Epidermal melanocyte (primary cell): ENCODE results near the gene ROBO2.

Experiments used
- DNase-seq: peaks from one replicate; pipeline ENCODE4 v3.0.0; 2011; ENCODE audit warnings: low spot score; ENCODE audit not compliant: insufficient read length

ROBO2 gene

DNA sequence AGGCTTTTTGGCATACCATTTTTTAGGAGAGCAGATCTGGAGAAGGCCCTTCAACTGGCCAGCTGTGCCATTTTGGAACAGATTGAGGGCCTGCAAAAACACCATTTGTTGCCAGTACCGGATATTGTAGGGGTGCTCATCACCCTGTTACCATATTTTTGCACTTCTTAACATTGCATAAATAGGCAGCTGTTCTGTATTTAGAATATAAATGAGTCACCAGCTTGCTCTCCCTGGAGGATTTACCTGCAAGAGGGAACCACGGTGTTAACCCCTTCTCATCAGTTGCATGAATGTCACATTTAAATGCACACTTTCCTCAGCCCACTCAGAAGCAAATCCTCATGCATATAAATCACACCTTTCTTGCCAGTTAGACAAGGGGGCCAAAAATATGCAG is 435.6 kb downstream of the ROBO2 start:
- no peak for DNase-seq

DNA sequence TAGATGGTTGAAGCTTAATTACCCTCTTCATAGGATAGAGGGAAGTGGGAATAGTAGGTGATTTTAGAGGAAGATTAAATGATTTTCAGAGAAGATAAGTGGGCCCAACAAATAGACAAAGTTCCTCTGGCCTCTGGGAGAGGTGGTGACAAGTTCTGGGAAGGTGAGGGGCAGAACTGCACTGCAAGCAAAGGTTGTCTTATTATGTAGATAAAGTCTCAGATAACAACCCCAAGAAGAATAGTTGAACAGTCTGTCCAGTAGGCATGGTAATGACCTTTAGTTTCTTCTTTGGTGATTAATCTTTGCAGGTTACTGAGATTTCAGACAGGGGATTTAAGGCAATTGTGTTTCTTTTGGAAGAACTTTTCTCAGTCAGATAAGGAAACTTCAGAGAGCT is 439.1 kb downstream of the ROBO2 start:
- DNase-seq = no peak

DNA sequence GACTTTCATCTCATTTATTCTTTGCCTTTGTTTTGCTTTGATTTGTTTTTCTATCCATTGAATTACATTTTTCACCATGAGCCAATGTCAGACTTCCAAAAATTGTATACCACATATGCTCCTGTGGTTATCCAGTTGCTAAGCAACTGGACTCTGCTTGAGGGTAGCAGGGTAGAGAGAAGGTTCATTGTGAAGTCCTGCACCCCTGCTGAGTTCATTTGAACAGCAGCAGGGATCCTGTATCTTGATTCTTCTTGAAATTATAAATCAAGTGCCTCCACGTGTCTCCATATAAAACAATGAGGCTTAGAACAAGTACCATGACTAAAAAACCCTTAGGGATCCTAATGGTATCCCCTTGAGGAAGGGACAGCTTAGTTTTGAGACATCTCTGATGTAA is 449.3 kb downstream of the ROBO2 start:
- no peak for DNase-seq

DNA sequence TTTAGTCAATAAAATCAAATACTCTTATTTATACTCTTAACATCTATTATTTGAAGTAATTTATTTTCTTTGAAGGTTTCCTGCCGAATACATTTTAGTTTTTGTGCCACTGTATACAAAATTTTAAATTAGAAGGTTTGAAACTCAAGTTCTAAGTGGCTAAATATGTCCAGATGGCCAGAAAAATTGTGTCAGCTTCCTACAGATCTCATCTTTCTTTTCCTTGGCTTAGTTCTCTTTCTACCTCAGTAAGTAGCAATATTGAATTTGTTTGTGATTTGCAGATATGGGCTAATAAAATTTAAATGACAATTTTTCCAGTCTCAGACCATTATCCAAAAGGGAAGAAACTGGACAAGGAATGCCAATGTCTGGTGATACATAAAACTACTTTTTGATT is 452.1 kb downstream of the ROBO2 start:
- DNase-seq = no peak

DNA sequence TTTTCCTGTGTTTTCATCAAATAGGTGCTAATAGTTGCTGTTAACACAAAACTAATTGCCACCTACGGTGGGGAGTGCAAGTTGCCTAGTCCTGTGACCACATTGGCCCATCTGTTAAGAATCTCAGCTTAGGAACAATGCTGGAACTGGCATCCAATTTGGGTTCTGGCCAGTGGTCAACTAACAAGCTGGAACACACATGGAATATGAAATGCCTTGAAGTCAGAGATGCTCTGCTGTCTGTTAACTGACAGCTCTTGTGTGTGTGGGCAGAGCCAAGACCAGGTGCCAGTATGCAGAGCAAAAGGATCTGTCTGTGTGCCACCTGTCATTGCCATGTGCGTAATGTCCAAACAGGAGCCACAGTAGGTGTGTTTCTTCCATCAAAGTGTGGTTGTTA is 460.8 kb downstream of the ROBO2 start:
- DNase-seq = no peak

DNA sequence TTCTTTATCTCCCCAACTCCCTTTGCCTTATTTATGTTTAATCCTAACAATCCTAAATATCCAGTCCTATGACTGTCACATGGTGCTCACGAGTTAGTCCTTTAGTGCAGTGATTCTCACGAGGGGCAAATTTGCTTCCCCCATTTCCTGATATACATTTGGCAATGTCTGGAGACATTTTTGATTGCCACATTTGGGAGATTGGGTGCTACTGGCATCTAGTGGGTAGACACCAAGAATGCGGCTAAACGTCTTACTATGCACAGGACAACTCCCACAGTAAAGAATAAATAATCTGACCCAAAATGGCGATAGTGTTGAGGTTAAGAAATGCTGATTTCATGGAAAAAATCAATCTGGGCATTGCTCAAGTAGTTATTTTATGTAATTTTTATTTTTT is 466.5 kb downstream of the ROBO2 start:
- no peak for DNase-seq

DNA sequence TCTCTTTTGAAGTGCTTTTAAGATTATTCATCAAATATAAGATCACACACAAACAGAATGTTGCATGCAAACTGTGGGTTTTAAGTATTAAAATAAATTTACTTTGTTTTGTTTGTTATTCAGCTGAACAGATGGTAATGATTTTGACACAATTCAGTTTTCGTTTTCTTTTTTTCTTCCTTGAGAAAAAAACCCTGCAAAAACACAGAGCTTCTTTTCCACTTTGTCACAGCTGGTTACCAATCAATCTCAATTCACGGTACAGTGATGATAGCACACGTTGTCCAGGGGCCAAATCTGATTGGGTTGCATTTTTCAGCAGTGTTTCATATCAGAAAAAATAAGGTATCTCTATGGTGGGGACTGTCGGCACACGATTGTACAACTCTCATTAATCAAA is 473.6 kb downstream of the ROBO2 start:
- no peak for DNase-seq

DNA sequence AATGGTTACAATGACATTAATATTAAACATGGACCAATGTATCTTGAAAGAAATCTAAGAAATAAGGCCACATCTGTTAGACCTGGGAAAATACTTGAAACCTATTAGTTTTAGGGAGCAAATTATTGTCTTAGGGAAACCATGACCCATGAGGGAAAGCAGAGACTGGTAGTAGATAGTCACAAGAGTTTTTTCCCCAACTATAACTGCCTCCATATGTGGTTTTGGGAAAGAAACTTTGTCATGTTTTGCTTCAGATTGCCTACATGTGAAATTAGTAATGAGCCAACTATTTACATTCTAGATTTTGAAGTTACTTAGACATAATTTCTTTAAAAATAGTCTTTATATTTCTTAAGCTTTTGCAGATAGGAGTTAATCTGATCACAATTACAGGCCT is 474.9 kb downstream of the ROBO2 start:
- no peak for DNase-seq

DNA sequence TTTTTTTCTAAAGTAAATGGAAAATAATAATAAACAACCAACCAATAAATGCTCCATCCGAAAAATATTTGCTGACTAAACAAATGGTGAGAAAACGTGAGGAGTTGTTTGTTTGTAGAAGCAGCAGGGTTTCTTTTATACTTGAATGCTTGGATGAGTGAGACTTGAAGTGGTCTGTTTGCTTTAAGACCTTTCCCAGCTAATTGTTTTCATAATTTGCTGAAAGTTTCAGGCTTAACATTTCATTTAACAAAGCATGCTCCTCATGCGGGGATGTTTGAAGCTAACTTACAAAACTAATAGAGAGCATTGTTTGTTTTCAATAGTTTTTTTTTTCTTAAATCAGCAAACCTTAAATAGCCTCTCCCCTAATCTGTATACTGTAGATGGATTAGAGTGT is 484.6 kb downstream of the ROBO2 start:
- no peak for DNase-seq

DNA sequence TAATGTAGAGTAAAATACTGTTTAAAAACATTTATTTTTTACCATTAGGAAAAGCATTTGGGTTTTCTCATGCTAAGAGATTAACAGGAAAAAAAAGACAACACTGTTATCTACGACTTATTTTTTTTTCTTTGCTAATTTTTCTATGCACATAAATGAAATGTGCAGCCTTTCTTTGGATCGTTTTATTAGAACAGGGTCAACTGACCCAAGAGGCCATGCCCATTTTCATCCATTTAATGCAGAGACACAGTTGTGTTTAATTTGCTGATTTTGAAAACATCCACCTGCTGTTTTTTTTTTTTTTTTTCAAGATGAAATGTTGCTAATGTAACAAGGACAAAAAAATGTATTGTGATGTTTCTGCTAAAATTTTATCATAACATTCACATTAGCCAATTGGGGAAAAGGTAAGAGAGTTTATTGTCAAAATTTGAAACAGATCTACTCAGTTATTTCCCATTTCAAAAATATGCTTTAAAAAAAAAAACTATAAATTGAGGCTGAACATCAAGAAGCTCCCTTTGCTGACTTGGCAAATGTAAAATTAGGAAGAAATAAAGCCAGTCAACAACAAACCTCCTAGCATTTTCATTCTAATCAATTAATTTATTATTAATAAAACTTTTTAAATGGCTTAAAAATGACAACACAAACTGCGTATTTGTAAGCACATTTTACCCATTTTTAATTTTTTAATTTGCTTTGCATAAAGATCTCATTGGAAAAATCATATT is 485.2 kb downstream of the ROBO2 start:
- DNase-seq = no peak

DNA sequence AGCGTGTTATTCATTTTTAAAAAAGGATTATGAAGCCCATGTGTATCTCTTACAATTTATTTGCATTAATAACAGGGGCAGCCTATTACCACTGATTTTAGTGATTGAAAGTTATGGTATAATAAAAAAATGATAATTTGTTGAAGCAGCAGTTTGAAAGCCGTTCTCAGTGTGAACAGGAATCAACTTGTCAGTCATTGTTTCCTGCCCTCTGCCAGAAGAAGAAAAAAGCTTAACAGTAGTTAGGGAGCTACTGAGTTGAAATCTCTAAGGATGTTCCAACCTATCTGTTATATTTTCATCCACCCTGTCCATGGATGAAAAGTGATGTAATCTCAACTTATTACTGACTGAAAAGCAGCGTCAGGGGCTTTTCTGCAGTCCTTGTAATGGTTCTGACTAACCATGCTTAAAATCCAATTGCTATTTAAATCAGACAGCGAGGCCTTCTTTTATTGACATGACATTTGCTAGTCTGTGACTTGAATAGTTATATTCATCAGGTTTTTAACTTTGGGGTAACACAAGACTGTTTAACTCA is 486.7 kb downstream of the ROBO2 start:
- no peak for DNase-seq

DNA sequence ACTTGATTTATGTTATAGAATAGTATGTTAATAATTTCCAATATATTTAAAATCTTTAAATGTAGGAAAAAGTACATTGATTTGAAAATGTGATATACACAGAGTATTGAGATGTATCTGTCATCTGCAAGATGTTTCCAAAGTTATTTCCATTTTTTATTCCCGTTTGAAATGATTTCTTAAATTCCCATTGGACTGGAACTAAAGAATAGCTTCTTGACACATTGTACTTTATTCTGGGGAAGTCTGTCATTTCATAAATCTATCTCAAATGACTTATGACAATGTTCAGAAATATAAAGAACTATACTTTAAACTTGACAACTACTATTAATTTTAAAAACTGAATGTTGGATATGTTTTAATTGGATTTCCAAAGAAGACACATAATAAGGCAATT is 489.6 kb downstream of the ROBO2 start:
- DNase-seq = no peak

DNA sequence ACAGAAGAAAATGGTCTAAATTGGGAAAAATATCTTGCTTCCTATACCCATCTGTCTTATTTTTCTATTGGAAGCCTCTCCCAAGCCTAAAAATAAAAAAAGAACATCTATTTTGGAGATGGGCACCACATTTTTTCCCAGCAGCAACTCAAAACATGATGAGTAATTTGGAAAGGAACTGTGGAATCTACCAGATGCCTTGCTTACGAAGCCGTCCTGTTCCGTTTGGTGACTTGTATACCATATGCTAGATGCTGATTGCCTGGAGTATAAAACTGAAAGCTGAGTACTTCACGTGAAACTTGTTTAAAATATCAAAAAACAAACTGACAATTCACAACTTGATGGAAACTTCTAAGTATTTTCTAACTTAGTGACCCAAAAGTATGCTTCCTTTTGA is 491.0 kb downstream of the ROBO2 start:
- DNase-seq = peak; percentile 19

DNA sequence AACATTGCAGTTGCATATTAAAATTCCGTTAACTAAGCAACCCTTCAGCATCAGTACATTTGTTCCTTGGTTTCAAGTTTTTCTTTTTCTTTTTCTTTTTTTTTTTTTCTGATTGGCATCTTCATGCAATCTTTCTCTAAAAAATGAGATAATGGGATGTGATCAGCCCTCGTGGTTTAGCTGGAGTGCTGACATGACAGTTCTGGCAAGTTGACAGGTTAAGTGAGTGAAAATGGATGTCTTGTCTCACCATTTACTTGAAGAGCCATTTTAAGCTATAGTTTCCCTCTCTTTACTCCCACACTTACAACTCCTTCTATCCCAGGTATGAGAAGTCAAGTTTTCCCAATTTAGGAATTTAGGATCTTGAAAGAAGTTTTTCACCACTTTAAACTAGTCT is 495.2 kb downstream of the ROBO2 start:
- no peak for DNase-seq

DNA sequence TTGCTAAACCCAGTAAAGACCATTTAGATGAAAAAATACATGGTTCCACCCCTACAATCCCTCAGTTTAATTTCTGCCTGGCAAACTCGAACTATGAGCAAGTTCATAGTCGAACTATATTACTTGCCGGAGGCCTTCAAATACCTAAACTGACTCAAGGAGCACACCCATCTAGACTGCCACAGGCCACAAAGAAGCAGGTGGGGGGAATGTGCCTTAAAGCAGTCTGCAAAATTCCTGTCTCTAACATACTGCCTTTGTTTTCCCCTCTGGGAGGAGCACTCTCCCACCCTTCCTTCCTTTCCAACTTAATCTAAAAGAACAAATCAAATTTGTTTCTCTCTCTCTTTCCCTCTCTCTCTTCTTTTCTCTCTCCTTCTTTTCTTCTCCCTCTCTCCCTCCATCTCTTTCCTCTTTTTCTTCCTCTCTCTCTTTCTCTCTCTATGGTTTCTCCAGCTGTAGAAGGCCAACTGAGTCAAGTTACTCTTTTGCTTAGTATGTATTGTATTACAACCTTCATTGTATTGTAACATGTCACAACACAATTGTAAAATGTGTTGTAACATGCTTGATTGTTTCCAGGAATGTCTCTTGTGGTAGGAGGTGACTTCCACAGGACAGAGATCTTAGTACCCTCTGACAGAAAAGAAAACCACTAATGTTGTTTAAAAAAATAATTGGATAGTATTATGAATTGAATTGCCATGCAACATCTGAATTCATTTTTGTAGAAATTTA is 496.3 kb downstream of the ROBO2 start:
- DNase-seq = no peak

DNA sequence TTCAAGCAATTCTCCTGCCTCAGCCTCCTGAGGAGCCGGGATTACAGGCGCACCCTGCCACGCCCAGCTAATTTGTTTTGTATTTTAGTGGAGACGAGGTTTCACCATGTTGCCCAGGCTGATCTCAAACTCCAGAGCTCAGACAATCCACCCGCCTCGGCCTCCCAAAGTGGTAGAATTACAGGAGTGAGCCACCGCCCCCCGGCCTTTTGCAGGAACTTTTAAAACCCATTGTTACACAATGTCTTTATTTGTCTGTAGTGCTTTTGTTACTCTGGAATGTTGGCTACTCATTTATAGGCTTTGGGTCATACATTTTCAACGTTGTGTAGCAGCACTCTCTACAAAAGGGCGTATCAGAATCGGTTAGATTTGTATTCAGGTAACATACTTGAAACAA is 499.1 kb downstream of the ROBO2 start:
- no peak for DNase-seq

DNA sequence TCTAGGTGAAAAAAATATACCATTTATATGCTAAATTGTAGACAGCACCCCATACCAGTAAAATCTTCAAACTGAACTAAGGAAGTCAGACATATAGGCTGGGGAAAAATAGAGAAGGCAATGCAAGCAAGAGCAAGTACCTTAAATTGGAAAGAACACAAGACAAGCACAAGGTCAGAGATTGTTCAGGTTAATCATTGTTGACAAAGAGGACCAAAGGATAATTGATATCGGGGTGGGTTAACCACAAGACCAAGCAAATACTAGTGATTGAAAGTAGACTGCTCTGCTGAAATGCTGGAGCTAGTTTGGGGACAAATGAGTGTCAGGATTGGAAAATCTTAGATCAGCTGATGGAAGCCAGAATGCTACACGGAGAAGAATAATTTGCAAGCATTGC is 499.8 kb downstream of the ROBO2 start:
- no peak for DNase-seq

DNA sequence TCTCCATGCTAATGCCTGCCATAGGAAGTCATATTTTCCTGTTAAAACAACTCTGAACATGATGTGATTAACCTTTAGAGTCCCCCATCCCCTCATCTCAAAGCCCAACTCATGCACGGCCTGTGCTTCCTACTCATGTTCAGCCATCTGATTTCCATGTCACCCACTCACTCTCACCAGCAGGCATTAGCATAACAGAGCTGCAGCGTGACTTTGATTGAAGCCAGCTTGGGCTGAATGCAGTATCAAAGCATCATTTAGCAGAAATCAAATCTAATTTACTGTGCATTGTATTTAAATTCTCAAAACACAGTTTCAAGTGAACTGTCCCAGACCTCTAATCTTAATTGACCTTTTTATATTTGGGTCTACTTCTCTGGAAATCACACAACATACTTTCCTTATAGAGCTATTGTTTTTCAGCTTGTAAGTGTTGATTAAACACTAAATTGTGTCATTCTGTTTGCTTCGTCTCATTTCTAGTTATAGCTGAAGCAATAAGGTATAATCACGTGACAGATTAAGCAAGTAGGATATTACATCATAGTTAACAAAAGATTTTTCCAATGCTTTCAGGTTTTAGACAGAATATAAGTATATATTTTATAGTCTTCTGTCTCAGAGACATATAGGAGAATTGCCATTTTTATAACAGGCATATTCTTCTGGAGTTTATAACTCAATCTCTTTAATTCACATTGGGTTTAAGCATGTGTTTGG is 501.5 kb downstream of the ROBO2 start:
- no peak for DNase-seq

DNA sequence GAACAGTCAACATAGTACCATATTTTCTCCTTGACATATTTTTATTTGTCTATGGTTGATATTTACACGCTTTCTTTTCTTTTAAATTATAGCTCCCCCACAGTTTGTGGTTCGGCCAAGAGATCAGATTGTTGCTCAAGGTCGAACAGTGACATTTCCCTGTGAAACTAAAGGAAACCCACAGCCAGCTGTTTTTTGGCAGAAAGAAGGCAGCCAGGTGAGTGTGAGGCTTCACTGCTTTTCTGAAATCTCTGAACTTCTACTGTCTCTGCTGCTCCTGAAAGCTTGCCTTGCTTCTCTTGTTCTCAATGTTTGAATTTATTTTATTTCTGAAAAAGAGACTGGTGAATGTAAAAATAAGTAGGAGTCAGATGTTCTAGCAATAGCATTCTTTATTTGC is 506.3 kb downstream of the ROBO2 start:
- DNase-seq = no peak

DNA sequence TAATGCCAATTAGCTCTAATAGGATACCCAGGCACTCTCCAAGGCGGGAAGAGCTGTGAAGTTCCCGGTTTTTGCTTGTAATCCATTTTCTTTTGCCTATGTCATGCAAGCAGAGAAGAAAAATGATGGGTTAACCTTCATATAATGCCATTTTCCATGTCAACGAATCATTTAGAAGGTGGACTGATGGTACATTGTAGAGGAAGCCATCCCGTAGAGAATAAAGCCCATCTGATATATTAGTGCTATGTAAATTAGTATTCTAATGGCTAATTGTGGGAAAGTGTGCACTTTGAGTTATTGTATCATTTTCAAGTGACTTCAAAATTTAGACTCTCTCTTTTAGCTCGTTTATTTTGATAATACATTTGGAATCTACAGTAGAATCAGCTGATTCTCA is 509.1 kb downstream of the ROBO2 start:
- no peak for DNase-seq

DNA sequence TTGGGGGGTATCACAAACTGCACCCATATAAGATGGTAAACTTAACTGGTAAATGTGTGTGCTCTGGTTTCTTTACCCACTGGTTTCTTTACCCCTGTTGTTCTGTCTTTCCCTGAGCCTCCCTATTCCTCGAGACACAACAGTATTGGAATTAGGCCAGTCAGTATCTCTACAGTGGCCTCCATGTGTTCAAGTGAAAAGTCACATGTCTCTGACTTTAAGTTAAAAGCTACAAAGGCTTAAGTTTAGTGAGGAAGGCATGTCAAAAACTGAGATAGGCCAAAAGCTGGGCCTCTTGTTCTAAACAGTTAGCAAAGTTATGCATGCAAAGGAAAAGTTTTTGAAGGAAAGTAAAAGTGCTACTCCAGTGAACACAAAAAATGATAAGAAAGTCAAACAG is 513.3 kb downstream of the ROBO2 start:
- no peak for DNase-seq

DNA sequence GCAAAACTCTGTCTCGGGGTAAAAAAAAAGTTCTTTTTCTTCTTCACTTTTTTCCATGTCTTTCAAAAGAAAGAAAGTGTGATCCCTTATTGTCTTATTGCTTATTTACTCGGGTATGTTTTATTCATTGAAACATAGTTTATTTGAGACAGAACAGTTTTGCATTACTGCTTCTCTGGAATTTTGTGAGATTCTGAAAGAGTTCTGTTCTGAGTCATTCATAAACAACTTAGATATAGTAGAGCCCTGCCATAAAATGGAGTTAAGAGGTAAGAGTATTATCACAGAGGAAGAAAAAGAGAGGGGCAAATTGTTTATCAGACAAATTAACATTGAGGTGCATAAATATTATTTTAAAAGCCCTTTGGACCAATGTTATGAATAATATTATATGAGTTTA is 522.2 kb downstream of the ROBO2 start:
- DNase-seq = no peak
